Retinal pigment epithelial cell (primary cell): ENCODE measurements around the gene PLK3.
"Not testable (repeated sequence)": the region's sequence is repeated elsewhere in the genome, so short reads cannot be mapped to it uniquely, and the experiment has no call there.

ENCODE experiments used
- DNase-seq: peaks from one replicate; pipeline ENCODE4 v3.0.0-alpha.2; 2010; ENCODE audit warnings: low read depth
- H3K4me3 ChIP-seq: 2 replicates; pipeline ENCODE4 v1.5.1; 2011; ENCODE audit warnings: mild to moderate bottlenecking, low read length, control low read depth, moderate library complexity
- TF ChIP-seq, protein P1 (sequence below): conservative IDR thresholded peaks from 2 replicates; pipeline ENCODE4 v1.5.1; 2011; ENCODE audit warnings: low read depth, low read length, control low read depth, inconsistent platforms

Gene PLK3

DNA sequence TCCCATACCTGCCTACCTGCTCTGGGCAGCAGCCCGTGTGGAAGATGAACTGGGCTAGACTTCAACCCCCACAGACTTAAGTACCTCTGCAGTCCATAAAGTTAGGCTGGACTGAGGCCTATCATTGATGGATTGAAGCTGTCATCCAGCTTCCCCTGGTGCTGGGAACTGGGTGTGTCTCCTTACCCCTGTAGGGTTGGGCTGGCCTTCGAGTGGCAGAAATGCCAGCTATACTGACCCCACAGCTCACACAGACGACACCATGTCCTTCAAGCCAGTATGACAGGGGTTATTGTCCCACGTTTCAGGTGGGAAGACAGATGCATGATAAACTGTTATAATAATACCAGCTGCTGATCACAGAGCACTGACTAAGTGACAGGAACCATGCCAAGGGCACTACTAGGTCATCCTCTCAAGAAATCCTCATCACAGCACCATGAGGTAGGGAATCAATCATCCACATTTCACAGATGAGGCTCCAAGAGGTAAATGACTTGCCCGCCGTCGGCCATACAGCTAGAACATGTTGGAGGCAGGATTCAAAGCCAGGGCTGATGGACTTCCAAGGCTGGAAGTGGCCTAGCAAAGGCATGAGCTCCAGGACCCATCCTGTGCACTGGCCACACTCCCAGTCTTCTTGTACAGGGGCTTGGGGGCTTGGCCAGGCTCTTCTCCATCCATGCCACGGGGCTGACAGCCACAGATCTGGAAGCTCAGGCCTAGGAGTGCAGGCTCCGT is 11.9 kb upstream of the PLK3 start, which contains the start of gene BEST4:
TSS of gene BEST4 (minus strand) at position 51 of the 741 bp plus-strand sequence. CDS start 465 bp downstream, outside the sequence.
- TF ChIP-seq, protein P1, sequence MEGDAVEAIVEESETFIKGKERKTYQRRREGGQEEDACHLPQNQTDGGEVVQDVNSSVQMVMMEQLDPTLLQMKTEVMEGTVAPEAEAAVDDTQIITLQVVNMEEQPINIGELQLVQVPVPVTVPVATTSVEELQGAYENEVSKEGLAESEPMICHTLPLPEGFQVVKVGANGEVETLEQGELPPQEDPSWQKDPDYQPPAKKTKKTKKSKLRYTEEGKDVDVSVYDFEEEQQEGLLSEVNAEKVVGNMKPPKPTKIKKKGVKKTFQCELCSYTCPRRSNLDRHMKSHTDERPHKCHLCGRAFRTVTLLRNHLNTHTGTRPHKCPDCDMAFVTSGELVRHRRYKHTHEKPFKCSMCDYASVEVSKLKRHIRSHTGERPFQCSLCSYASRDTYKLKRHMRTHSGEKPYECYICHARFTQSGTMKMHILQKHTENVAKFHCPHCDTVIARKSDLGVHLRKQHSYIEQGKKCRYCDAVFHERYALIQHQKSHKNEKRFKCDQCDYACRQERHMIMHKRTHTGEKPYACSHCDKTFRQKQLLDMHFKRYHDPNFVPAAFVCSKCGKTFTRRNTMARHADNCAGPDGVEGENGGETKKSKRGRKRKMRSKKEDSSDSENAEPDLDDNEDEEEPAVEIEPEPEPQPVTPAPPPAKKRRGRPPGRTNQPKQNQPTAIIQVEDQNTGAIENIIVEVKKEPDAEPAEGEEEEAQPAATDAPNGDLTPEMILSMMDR = no peak
- no peak for DNase-seq
- H3K4me3 ChIP-seq = no peak within 1 kb of the TSS

DNA sequence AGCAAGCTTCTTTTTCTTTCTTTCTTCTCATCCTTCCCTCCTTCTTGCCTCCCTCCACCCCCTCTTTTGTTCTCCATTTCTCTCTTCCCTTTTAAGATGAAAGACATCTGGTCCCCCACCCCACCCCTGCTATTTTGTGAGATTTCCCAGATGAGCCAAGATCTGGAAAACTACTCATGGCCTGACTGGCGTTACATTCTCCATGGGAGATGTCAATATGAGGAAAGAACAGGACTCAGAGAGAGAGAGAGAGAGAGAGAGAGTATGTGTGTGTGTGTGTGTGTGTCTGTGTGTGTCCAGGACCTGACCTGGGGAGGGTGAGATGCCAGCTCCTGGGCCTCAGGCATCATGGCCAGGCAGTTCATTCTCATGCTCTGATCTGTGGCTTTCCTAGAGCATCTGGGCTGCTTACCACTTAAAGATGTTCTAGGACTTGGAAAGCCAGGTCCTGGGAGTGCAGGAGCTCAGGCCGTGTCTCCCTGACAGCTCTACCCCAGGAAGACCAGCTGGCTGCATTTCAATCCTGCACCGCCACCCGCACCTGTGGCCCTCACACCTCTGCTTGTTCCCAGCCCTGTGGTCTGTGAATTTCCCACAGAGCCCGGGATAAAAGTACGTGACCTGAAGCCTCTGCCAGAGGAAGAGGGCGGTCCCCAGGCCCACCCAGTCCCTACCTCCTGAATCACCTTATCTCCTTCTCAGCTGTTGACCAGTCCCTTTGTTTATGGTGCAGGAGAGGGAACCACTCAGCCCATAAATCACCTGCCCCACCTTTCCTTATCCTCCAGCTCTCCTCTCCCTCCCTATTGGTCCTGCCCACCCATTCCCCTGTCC is 9.0 kb upstream of the PLK3 start:
- TF ChIP-seq, protein P1 = no peak
- DNase-seq = no peak
- no peak overlapping the region for H3K4me3 ChIP-seq

DNA sequence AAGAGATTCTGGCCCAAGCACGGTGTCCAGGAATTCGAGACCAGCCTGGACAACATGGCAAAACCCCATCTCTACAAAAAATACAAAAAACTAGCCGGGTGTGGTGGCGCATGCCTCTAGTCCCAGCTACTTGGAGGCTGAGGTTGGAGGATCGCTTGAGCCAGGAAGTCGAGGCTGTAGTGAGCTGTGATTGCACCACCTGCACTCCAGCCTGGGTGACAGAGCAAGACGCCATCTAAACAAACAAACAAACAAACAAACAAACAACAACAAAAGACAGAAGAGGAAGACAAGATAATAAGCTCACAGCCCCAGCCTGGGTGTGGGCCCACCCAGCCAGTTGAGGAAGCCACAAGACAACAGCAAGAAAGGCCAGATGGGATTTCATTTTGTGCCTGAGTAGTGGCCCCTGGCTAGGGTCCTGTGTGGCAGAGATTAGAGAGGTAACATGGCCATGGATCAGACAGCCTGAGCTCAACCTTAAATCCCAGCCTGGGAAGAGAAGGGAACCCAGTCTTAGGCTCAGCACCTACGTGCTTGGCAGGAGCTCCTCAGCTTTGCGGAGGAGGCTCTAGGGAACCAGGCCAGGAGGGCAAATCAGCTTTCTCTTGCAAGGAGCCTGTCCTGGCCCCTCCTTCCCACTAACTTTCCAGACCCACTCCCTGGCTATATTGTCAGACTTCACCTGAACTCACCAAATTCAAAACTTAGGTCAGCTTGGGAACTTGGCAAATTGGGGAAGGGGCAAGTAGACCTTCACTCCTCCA is 7.3 kb upstream of the PLK3 start:
- H3K4me3 ChIP-seq = no peak overlapping the region
- DNase-seq = no peak
- TF ChIP-seq, protein P1 = no peak

DNA sequence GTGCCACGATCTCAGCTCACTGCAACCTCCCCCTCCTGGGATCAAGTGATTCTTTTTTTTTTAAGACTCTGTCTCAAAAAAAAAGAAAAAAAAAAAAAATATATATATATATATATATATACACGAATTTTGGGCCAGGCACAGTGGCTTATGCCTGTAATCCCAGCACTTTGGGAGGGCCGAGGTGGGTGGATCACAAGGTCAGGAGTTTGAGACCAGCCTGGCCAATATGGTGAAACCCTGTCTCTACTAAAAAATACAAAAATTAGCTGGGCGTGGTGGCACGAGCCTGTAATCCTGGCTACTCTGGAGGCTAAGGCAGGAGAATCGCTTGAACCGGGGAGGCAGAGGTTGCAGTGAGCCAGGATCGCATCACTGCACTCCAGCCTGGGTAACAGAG is 2.3 kb upstream of the PLK3 start:
- not testable (repeated sequence) for H3K4me3 ChIP-seq, DNase-seq

DNA sequence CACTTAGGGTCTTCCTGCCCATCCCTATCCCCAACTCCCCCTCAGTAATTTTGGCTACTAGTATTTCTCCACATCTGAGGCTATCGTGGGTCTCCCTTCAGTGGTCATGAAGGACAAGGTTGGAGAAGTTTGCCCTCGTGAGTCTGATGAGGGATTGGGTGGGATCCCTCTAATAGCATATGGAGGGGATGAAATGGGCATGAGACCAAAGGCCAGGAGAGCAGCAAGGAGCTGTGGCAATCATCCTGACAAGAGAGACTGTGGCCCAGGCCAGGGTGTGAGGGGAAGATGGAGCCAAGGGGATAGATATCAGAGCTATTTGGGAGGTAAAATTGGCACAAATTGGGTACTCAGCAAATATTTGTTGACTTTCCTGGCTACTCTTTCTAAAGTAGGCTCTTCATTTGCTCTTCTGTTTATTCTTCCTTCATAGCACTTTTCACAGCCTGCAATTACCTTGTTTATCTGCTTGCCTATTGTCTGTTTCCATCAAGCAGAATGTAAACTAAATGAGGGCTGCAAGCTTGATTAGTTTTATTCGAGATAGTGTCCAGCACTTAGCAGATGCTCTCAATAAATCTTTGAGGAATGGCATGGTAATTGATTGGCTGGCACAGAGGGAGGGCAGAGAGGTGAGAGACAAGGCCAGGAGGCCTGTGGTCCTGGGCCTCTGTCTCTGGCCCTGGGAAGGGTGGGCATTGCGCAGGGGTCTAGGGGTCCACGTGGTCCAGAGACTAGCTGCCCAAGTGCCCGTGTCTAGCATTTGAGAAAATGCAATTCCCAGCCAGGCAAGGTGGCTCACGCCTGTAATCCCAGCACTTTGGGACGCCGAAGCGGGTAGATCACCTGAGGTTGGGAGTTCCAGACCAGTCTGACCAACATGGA is 1.5 kb upstream of the PLK3 start:
- H3K4me3 ChIP-seq = no peak overlapping the region
- TF ChIP-seq, protein P1 = no peak
- no peak for DNase-seq

GRCh38 chr1:44801491-44802305 is 1.5 kb downstream of the PLK3 start:
- peak overlapping the region; percentile 64 for H3K4me3 ChIP-seq
- no peak for DNase-seq
- TF ChIP-seq, protein P1 = no peak
